ENCODE results near the gene FOXB2.
"Not testable (repeated sequence)": the region's sequence is repeated elsewhere in the genome, so short reads cannot be mapped to it uniquely, and the experiment has no call there.

FOXB2 gene

DNA sequence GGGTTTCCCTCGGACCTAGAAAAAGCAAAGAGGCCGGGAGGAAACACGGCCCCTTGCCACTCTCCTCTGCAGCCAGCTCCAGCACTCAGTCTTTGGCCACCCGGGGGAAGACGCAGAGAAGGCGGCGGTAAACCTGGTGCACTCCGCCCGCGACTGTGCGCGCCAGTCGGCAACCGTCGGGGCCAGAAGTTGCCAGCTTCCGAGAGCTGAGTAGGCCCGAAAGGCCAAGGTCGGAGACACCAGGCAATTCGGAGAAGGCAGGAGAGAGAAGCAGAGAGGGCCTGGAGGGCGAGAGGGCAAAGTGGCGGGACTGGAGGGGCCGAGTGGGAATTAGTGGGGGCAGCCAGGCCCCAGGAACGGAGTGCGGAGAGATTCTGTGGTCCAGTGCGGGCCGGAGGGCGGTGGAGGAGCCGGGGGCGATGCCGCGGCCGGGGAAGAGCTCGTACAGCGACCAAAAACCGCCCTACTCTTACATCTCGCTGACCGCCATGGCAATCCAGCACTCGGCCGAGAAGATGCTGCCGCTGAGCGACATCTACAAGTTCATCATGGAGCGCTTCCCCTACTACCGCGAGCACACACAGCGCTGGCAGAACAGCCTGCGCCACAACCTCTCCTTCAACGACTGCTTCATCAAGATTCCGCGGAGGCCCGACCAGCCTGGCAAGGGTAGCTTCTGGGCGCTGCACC lies at the start of gene FOXB2:
Gene FOXB2, plus strand, starts transcription at position 420 of the 690 bp plus-strand sequence. Its CDS starts 0 bp downstream, at position 420.
- no peak for DNase-seq

DNA sequence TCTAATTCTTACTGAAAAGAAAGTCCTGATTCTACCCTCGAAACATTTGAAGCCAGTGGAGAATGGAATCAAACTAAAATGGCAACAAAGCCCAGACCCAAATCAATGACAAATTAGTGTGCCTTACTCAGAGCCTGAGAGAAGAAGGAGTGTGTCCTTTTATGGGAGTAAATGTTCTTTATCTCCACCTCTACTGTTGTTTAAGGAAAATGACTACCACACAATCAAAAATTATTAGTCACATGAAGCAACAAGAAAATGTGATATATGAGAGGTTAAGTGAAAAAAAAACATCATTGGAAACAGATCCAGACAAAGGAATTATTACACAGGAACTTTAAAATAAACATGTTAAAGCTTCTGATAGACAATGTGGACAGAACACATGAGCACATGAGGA lies 49.7 kb upstream of the FOXB2 start:
- DNase-seq = no peak

DNA sequence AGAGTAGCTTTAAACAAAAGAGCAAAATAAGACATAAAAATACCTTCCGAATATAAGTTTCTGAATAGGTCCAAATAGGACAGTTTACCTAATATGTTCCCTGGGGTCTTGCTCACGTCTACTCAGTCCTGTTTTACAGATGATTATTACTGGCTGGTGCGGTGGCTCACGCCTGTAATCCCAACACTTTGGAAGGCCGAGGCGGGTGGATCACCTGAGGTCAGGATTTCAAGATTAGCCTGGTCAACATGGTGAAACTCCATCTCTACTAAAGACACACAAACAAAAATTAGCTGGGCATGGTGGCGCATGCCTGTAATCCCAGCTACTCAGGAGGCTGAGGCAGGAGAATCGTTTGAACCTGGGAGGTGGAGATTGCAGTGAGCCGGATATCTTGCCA lies 40.6 kb upstream of the FOXB2 start:
- not testable (repeated sequence) for DNase-seq

DNA sequence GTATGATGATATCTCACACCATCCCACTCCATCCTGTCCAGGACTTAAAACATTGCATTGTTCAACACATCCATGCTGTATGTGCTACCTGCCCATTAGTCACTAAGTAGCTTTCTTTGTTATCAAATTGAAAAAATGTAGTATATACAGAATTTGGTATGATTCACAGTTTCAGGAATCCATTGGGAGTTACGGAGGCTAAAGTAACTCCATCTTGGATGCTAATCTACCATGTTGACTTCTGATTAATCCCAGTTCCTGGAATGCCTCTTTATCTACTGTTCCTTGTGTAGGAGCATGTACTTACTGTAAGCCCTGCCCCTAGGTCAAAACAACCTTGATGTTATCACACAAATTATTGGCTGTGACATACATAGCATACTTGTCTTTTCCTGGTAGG lies 38.9 kb upstream of the FOXB2 start:
- no peak for DNase-seq

DNA sequence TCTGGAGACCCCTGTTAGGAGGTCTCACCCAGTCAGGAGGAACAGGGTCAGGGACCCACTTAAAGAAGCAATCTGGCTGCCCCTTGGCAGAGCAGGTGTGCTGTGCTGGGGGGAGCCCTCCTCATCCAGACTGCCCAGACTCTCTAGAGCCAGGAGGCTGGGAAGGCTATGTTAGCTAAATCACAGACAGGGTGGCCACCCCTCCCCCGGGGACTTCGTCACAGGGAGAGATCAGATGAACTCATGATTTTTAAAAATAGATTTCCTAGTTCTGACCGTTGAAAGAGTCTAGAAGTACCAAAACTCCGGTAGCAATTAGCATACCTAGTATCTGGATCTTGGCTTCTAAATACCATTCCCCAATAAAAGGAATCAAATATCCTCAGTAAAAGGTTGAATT lies 35.0 kb upstream of the FOXB2 start:
- DNase-seq = no peak

DNA sequence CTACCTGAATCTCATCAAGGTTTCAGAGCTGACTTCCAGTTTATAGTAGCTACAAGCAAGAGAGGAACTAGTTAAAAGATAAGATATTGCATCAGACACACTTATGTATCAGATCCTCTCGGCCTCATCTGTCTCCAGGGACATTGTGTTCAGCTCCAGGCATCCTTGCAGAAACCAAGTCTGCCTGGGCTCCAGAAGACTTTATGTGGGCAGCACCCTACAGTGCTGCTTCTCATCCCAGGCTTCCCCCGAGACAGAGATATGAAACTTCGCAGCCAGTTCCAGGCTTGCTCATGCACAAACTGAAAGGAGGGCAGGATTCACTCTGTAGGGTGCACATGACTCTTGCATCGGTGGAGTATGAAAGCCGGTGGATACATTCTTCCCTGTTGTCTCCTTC lies 33.9 kb upstream of the FOXB2 start:
- DNase-seq = no peak

DNA sequence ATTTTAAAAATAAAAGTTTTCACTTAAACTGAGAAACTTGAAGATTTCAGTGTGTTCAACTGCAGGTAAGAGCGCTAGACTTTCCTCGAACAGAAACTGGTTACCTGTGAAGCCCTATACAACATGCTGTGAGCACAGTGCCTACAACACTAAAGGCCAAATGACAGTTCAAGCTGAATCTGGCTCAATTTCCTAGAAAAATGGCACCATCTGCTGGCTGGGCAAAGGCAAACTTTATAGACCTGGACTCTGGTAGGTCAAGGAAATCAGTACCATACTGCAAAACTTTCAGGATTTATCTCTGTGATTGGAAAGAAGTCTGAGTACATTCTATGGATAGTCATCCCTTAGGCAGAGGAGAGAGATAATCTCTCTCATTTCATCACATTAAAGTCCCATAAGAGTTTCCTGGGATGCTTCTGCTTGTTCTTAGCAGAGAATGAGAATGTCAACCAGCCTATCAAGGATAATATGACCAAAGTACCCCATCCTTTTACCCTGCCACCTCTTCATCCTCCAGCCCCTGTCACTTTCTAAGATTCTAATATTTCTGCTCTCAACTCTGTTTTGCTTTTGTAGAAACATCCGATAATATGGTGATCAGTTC lies 31.8 kb upstream of the FOXB2 start:
- DNase-seq = peak; percentile 44

DNA sequence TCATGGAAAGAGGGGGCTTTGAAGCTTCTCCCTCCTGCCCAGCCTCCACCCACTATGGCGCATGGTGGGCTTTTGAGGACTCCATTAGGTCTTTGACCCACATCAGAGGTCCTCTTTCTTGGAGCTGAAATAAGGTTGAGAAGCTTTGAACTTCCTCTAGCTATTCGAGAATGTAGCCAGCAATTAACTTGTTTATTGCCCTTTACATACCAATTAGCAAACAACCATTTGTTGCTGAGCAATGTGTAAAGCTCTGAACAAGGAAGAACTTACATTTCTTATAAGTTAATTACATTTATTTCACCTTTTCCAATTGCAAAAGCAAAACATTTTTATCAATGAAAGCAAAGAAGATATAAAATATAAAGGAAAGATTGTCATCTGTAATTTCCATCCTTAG lies 30.5 kb upstream of the FOXB2 start:
- no peak for DNase-seq

DNA sequence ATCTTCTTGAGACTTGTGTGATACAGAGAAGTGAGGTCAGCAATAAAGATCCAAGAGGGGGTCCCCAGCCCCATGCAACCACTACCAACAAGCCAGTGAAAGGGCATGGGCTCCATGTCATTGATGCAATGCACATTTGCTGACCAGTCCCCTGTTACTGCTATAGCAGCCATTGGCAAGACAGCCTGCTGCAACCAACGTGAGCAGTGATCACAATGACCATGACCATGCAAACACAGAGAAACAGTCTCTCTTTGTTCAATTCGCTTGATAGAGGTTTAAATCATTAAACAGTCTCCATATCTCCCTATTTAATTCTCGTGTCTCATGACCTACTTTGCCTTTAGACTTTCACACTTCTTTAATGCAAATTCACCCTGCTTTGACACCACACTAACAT lies 30.0 kb upstream of the FOXB2 start:
- DNase-seq = no peak

DNA sequence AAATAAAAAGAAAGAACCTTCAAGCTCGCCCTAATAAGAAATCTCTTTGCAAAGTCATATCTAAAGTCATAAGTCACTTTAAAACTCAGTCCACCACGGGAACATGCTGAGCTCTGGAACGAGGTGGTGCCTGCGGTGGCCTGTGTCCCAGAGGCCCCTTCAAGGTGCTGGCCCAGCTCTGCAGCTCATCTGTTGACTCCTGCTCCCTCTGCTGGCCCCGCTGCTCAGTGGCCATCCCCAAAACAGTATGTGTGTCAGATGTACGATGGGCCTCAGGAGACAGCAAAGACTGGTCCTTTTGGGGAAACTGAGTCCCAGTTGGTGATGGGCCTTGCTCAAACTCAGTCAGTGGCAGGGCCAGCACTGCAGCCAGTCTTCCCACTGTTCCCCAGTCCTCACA lies 22.8 kb upstream of the FOXB2 start:
- DNase-seq = no peak

DNA sequence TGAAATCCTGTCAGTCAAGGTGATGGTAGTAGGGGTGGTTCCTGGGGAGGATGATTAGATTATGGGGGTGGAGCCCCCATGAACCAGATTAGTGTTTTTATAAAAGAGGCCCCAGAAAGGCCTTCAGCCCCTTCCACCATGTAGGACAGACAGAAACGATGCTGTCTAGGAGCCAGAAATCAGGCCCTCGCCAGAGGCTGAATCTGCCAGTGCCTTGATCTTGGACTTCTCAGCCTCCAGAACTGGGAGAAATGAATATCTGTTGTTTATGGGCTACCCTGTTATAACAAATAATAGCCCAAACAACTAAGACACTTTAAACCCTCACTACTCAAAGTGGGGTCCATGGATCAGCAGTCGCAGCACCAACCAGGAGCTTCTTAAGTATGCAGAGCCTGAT lies 20.2 kb upstream of the FOXB2 start:
- DNase-seq = no peak

DNA sequence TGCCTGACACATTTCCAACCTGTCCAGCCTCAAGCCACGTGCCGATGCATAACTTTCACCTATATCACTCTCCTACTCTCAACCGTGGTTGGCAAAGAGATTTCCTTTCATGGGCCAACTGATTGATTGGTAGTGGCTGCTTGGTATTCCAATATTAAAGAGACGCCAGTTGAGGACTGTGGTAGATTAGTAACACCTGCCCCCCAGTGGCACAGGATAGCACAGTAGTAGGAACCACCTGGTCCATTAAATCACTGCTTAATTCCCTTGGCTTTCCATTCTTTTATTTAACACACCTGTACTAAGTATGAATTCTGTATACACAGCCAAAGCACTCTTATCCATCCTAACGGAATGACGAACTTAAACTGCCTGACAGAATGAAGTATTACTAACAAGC lies 19.1 kb upstream of the FOXB2 start:
- no peak for DNase-seq

DNA sequence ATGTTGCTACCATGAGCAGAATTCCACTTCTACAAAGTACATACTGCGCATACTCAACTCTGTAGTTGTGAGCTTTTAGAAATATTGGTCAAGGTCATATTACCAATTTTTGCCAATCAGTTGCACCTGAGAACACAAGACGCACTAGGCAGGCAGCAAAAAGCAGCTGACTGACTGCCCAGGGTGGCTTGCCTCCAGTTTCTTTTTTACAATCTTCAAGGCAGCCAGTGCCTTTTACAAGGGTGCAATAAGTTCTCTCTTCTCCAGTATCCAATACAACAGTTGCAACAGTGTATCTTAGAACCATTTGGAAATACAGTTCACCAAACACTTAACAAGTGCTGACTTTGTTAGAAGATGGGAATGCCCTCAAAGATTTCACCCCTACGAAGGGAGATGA lies 16.1 kb upstream of the FOXB2 start:
- DNase-seq = no peak

DNA sequence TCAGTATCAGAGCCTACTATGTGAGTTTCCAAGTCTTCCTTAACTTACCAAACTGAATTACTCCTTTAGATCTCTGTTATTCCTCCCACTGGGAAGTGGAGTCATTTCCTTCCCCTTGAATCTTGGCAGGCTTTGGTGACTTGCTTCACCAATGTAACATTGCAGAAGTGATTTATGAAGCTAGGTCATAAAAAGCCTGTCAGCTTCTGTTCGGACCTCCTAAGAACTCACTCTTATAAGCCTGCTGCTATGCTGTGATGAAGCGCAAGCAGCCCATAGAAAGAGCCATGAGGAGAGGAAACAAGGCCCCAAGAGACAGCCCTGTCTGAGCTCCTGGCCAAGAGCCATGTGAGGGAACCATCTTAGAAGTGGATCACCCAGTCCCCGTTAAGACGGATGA lies 14.2 kb upstream of the FOXB2 start:
- no peak for DNase-seq

DNA sequence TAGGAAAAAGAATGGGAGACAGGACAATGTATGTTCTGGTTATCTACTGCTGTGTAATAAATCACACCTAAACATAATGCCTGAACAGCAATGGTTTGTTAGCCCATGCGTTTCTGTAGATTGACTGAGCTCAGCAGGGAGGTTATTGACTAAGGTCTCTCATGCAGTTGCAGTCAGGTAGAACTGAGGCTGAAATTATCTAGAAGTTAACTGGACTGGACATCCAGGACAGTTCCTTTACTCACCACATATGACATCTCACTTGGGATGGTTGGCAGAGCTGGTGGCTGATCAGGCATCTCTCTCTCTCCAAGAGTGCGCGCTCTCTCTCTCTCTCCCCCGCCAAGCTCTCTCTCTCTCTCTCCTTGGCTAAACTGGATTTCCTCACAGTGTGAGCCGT lies 8.9 kb upstream of the FOXB2 start:
- no peak for DNase-seq

DNA sequence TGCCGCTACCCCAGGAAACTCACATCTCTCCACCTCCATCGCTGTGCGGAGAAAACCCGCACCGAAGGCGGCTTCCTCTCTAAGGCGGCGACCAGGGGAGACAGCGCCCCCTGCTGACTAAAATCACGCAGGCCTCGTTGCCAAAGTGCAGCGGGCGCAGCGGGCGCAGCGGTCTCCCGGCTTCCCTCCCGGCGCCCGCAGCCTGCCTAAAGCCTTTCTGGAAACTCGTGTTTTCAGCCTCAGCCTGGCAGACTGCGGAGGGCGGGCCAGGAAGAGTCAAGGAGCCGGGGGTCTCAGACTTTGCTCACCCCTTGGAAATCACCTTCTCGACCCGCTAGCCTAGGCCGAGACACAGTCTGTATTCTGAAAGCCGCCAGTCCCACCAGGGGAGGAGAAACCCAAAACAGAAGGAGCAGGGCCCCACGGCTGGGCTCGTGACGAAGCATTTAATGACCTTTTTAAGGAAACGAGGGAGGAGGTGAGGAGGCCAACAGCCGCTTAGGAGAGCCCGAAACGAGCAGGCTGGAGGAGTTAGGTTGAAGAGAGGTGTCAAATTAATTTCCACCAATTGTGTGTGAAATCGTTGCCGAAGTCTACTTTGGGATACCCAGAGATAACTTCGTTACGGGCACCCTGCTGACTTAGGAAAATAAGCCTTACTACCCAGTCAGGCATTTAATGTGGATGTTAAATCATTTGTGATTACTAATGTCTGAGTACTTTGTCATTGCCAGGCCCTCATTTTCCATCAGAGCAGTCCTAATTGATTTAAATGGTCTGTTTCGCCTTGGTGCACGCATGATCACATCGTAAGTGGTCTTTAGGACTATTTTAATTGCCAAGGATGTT lies 7.3 kb upstream of the FOXB2 start:
- DNase-seq = no peak

DNA sequence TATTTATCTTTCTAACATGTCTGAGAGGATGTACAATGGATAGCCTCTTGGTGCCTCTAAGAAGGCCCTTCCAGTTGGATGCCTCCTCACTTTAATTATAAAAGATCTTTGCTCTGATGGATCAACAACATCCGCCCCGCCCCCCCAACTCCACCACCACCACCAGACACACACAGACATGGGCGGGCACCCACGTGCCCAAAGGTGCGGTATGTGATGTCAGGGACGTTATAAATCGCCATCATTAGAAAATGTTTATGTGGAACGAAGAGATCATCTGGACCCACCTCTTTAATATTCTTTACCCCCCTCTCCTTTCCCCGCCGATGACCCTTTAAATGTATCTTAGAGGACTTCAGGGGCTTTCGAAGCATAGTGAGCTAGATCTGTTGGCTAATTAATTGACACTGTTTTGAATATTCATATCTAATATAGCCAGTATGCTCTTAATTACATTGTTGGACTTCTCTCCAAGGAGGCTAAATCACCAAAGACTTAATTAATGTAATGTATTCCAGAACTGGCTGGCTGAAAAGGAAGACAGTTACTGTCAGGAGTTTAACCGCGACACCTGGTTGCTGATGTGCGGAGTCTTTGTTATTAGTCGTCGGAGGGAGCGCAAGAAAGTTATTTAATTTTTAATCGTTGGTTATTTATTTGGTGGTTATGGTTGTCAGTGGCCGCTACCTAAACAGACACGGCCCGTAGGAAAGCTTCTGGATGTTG lies 6.1 kb upstream of the FOXB2 start:
- no peak for DNase-seq

DNA sequence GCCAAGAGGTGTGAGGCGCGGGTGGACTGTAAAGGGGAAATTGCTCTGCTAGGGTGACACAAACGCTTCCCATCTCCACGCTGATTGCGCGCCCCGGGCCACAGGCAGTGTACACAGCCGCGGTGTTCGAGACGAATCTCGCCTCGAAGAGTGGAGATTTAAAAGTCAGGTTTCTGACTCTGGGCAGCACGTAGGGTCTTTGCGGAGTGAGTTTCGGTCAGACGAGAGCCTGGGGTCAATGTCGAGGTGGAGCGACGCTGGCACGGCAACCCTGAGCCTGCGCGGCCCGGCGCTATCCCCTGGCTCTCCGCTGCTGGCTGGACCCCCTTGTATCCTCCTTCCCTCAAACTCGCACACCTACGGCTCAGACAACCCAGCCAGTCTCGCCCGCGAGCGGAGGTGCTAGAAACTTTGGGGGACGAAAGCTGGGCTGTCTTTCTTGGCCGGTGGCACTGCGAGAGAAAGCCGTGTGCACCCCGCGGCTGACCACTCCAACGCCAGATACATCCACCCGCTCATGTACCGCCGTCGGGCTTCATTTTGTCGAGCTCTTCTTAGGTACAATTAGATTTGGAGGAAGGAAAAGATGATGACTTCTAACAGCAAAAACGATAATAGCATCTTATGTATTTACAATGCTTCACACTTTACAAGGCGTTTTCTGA lies 5.4 kb upstream of the FOXB2 start:
- DNase-seq = no peak

DNA sequence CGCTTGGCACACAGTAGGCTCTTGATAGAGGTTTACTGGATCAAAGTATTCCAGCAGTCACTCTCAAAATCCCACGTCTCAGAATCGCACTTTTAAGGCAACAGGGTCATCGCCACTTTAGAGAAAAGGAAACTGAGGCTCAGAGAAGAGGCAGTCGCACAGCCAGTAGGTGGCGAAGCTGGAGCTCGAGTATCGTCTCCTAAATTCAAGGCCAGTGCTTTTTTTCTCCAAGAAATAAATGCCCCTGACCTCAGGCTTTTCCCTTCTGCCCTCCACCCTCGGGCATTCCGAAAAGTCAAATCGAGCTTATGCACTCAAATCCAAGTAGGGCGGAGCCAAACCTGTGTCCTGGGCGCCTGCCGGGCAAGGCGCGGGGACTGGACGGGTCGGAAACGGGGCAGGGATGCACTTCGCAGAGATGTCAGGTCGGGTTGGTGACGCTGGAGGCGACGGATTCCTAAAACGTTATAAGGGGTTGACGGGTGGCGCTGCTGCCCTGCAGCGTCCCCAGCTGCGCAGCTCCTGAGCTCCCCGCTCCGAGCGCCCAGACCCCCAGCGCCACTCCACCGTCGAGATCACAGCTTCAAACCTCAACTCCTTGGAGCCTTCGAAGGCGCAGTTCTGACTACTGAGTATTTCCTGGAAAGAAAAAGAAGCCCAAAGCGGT lies 4.7 kb upstream of the FOXB2 start:
- DNase-seq = no peak

DNA sequence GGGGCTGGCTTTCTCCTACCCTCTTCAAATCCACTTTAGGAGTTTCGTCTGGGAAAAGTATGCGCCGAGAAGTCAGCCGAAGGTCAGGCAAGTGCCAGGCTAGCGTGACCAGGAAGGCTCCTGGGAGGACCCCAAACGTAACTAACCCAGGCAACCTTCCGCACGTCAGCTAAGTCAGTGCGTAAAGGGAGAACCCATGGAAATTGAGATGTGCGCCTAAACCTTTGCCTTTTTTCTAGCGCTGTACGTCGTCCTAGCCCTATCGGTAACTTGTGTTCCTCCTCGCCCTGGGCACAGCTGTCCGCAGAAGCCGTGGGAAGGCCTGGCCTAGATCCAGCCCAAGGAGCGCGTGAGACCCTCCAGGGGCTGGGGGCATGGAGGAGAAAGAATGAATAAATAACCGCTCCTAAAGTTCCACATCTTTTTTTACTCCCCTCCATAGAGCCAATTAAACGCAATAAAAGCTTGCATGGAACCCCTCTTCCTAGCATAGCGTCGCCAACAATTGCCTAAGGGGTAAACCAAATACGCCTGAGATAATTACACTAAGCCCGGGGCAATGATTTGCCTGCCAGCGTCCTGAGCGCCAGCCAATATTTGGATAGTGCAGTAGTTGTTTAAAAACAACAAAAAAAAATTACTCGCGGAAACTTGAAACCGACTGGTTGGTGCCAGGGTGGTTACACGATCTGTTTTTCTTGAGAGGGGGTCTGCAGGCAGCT lies 4.0 kb upstream of the FOXB2 start:
- DNase-seq = no peak

DNA sequence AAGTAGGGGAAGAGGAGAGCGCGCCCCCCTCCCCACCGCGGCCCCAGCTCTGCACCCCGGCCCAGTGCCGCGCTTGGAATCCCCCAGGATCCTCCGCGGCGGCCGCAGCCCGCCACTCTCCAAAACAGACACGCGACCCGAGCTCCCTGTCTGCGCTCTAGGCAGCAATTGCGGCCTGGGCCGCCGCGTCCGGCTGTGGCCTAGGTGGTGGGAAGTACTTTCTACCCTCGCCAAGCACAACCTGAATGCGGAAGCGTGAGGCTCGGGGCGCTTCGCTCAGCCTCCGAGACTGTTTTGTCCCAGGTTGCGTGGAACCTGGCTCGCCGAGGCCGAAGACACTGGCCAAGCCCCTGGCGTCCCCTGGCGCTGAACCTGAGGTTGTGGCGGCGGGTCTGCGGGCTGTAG lies 3.3 kb upstream of the FOXB2 start:
- no peak for DNase-seq

Data from NCI-H510A (cell line).